NT2/D1 (cell line): ENCODE measurements around the gene TTLL1.
"Not testable (repeated sequence)": the region's sequence is repeated elsewhere in the genome, so short reads cannot be mapped to it uniquely, and the experiment has no call there.

Source experiments
- YY1 ChIP-seq: IDR thresholded peaks from 2 replicates; pipeline ENCODE4 v1.6.1; 2011; ENCODE audit not compliant: insufficient read length, insufficient read depth
- ZNF274 ChIP-seq: IDR thresholded peaks from 2 replicates; pipeline ENCODE4 v1.6.1; 2011; ENCODE audit warnings: mild to moderate bottlenecking, low read depth, low read length

- TF ChIP-seq YY1, ZNF274: not testable (repeated sequence)
Measured at GRCh38 chr22:42995654-42996053, 93.5 kb downstream of the TTLL1 start.
